GM12891 (cell line): ENCODE measurements around the gene PEAK1.

Experiments
- POLR2A ChIP-seq: IDR thresholded peaks from 2 replicates; pipeline ENCODE4 v1.6.1; 2011; ENCODE audit warnings: low read depth, low read length, control low read depth
- POLR2AphosphoS5 ChIP-seq: IDR thresholded peaks from 2 replicates; pipeline ENCODE4 v1.6.1; 2011; ENCODE audit warnings: low read depth, low read length, control low read depth

- no peak for TF ChIP-seq POLR2A
- TF ChIP-seq POLR2AphosphoS5, result no peak
Measured at GRCh38 chr15:77312523-77312922, 107.4 kb downstream of the PEAK1 start.
